Activated CD4-positive, alpha-beta memory T cell treated with anti-CD3 and anti-CD28 coated beads for 36 hours (primary cell): ENCODE data around the gene MAP2K7. TPM values are rescaled to one million over a fixed set of nuclear protein-coding genes. Genes with fewer than 3 reads are reported as not detected.
"Not testable (repeated sequence)": the region's sequence is repeated elsewhere in the genome, so short reads cannot be mapped to it uniquely, and the experiment has no call there.

Source experiments
- CTCF ChIA-PET: fragments of 350-600 bp; sonication (Branson Sonifier 250); formaldehyde crosslinking; loops from one replicate; lab custom pipeline; 2021; ENCODE audit warnings: antibody characterized with exemption, inconsistent platforms; lab: Charles Lee
- POLR2A ChIA-PET: fragments of 350-600 bp; sonication (Branson Sonifier 250); formaldehyde crosslinking; loops from one replicate; lab custom pipeline; 2021; ENCODE audit warnings: antibody characterized with exemption; lab: Charles Lee
- DNase-seq: peaks from one replicate; pipeline ENCODE4 v3.0.0-alpha.2; 2020
- H3K27ac Mint-ChIP-seq: one replicate; pipeline ENCODE4 v1.8.0; 2021; ENCODE audit warnings: mixed read lengths
- H3K27me3 Mint-ChIP-seq: one replicate; pipeline ENCODE4 v1.8.0; 2021; ENCODE audit warnings: mixed read lengths
- H3K36me3 Mint-ChIP-seq: one replicate; pipeline ENCODE4 v1.8.0; 2021; ENCODE audit warnings: mixed read lengths
- H3K4me1 Mint-ChIP-seq: one replicate; pipeline ENCODE4 v1.8.0; 2021; ENCODE audit warnings: low read depth, mixed read lengths
- H3K4me3 Mint-ChIP-seq: one replicate; pipeline ENCODE4 v1.8.0; 2021; ENCODE audit warnings: mild to moderate bottlenecking, mixed read lengths
- H3K9me3 Mint-ChIP-seq: one replicate; pipeline ENCODE4 v1.8.0; 2021; ENCODE audit warnings: mixed read lengths
- intact Hi-C: fragments of 100-400 bp; cut with micrococcal nuclease; formaldehyde crosslinking; loops from one replicate; pipeline ENCODE4 v1.15.1; 2023
- total RNA-seq, 2 experiments: library from RNA; stranded (reverse); gene quantifications; one replicate each; pipeline ENCODE4 v1.2.3, GENCODE V29; 2021

Gene MAP2K7
- total RNA-seq, 2 experiments from 2014 or later: 29.1 to 30.1 TPM

GRCh38 chr19:7924651-7925170 is 21.0 kb downstream of the MAP2K7 start:
- intact Hi-C loops: loop anchor here (5.0 kb wide), 1 partner anchor 287 kb away; the partner anchor contains the start of gene STXBP2
- Mint-ChIP-seq H3K27me3 (peaks cover 2% of the 10 kb centered on the region), H3K9me3 (no peaks in the 10 kb centered on the region), H3K4me3 (no peak overlapping the region), H3K4me1 (peaks cover 34% of the 10 kb centered on the region), H3K27ac (no peak overlapping the region), H3K36me3 (peaks cover 5% of the 10 kb centered on the region)
- POLR2A ChIA-PET: interaction anchor here (0.6 kb wide), 1 partner anchor 66 kb away, joined by 3 read pairs; no protein-coding TSS in a partner anchor
- CTCF ChIA-PET: interaction anchor here (0.7 kb wide), 1 partner anchor 55 kb away, joined by 3 read pairs; no protein-coding TSS in a partner anchor
- DNase-seq: no peak

- intact Hi-C loops: no loop called here
- no peak overlapping the region for H3K27ac Mint-ChIP-seq
- H3K27me3 Mint-ChIP-seq: no peaks in the 10 kb centered on the region
- H3K36me3 Mint-ChIP-seq: peaks cover 5% of the 10 kb centered on the region
- peak; percentile 85 for DNase-seq
- H3K9me3 Mint-ChIP-seq: no peaks in the 10 kb centered on the region
- ChIA-PET POLR2A (no interaction called here), CTCF (no interaction called here)
- H3K4me1 Mint-ChIP-seq: peaks cover 30% of the 10 kb centered on the region
- peak overlapping the region; percentile 59 for H3K4me3 Mint-ChIP-seq
Measured at GRCh38 chr19:7925171-7925851, 21.6 kb downstream of the MAP2K7 start.

GRCh38 chr19:7926021-7926726 is 22.5 kb downstream of the MAP2K7 start, which contains the start of gene CTXN1:
CTXN1 (minus strand) TSS chr19:7926135; CDS start chr19:7925538, 597 bp downstream.
- no peaks in the 10 kb centered on the region for H3K27me3 Mint-ChIP-seq
- CTCF ChIA-PET: no interaction called here
- DNase-seq: peak; percentile 80
- POLR2A ChIA-PET: interaction anchor here (1.1 kb wide), 1 partner anchor 18 kb away, joined by 3 read pairs; no protein-coding TSS in a partner anchor
- intact Hi-C loops: no loop called here
- H3K4me1 Mint-ChIP-seq: peaks cover 26% of the 10 kb centered on the region
- H3K9me3 Mint-ChIP-seq: no peaks in the 10 kb centered on the region
- H3K27ac Mint-ChIP-seq: no peak within 1 kb of the TSS
- peak within 1 kb of the TSS; percentile 59 for H3K4me3 Mint-ChIP-seq
- H3K36me3 Mint-ChIP-seq: peaks cover 10% of the 10 kb centered on the region

GRCh38 chr19:7926727-7927604 is 23.3 kb downstream of the MAP2K7 start:
- ChIA-PET CTCF (interaction anchor here (1.2 kb wide), 2 partner anchors 15 to 17 kb away, joined by 4 read pairs; no protein-coding TSS in a partner anchor), POLR2A (interaction anchor here (1.1 kb wide), 1 partner anchor 17 kb away, joined by 3 read pairs; no protein-coding TSS in a partner anchor)
- Mint-ChIP-seq H3K4me1 (peaks cover 22% of the 10 kb centered on the region), H3K36me3 (peaks cover 10% of the 10 kb centered on the region), H3K9me3 (no peaks in the 10 kb centered on the region), H3K4me3 (peak overlapping the region; percentile 43), H3K27ac (no peak overlapping the region), H3K27me3 (no peaks in the 10 kb centered on the region)
- intact Hi-C loops: no loop called here
- no peak for DNase-seq

GRCh38 chr19:7927605-7928333 is 24.1 kb downstream of the MAP2K7 start:
- ChIA-PET CTCF (interaction anchor here (1.2 kb wide), 3 partner anchors 14 to 359 kb away, joined by 3 to 4 read pairs (median 4); no protein-coding TSS in a partner anchor), POLR2A (interaction anchor here (1.1 kb wide), 1 partner anchor 16 kb away, joined by 3 read pairs; no protein-coding TSS in a partner anchor)
- DNase-seq: no peak
- Mint-ChIP-seq H3K27me3 (no peaks in the 10 kb centered on the region), H3K4me3 (no peak overlapping the region), H3K9me3 (no peaks in the 10 kb centered on the region), H3K4me1 (peaks cover 19% of the 10 kb centered on the region), H3K27ac (no peak overlapping the region), H3K36me3 (peaks cover 9% of the 10 kb centered on the region)
- intact Hi-C loops: no loop called here

GRCh38 chr19:7928334-7928706 is 24.6 kb downstream of the MAP2K7 start:
- CTCF ChIA-PET: interaction anchor here (1.0 to 4.4 kb wide), 5 partner anchors 12 to 360 kb away, joined by 3 to 34 read pairs (median 4); partner anchors contain the start of genes MAP2K7 and TIMM44
- Mint-ChIP-seq H3K36me3 (peaks cover 9% of the 10 kb centered on the region), H3K4me1 (peaks cover 19% of the 10 kb centered on the region), H3K27ac (no peak overlapping the region), H3K27me3 (no peaks in the 10 kb centered on the region), H3K9me3 (no peaks in the 10 kb centered on the region), H3K4me3 (no peak overlapping the region)
- intact Hi-C loops: no loop called here
- POLR2A ChIA-PET: interaction anchor here (1.7 kb wide), 1 partner anchor 16 kb away, joined by 8 read pairs; the partner anchor contains the start of gene TIMM44
- no peak for DNase-seq

- Mint-ChIP-seq H3K9me3 (no peaks in the 10 kb centered on the region), H3K27me3 (no peaks in the 10 kb centered on the region), H3K4me3 (no peak overlapping the region), H3K36me3 (peaks cover 12% of the 10 kb centered on the region), H3K4me1 (peaks cover 19% of the 10 kb centered on the region), H3K27ac (peak overlapping the region; percentile 61)
- intact Hi-C loops: no loop called here
- CTCF ChIA-PET: interaction anchor here (0.6 to 4.4 kb wide), 14 partner anchors 8 to 575 kb away, joined by 3 to 34 read pairs (median 3); partner anchors contain the start of genes MAP2K7, SNAPC2 and TIMM44
- POLR2A ChIA-PET: interaction anchor here (0.6 to 1.7 kb wide), 2 partner anchors 15 to 270 kb away, joined by 4 to 8 read pairs; partner anchors contain the start of gene TIMM44
- peak; percentile 74 for DNase-seq
Measured at GRCh38 chr19:7928741-7929701, 25.3 kb downstream of the MAP2K7 start.

- Mint-ChIP-seq H3K36me3 (peaks cover 14% of the 10 kb centered on the region), H3K4me1 (peaks cover 18% of the 10 kb centered on the region)
- H3K9me3 Mint-ChIP-seq, H3K27me3 Mint-ChIP-seq, intact Hi-C loops, H3K4me3 Mint-ChIP-seq, H3K27ac Mint-ChIP-seq: not testable (repeated sequence)
- peak; percentile 42 for DNase-seq
- POLR2A ChIA-PET: interaction anchor here (2.2 kb wide), 1 partner anchor 14 kb away, joined by 10 read pairs; the partner anchor contains the start of gene TIMM44
- CTCF ChIA-PET: interaction anchor here (0.6 to 4.4 kb wide), 3 partner anchors 14 to 423 kb away, joined by 3 to 34 read pairs (median 3); partner anchors contain the start of gene TIMM44
Measured at GRCh38 chr19:7930030-7930429, 26.4 kb downstream of the MAP2K7 start.

- no peaks in the 10 kb centered on the region for H3K9me3 Mint-ChIP-seq
- peaks cover 16% of the 10 kb centered on the region for H3K4me1 Mint-ChIP-seq
- ChIA-PET POLR2A (interaction anchor here (2.2 kb wide), 1 partner anchor 13 kb away, joined by 10 read pairs; the partner anchor contains the start of gene TIMM44), CTCF (interaction anchor here (0.6 to 4.4 kb wide), 3 partner anchors 13 to 79 kb away, joined by 3 to 34 read pairs (median 3); partner anchors contain the start of gene TIMM44)
- H3K27me3 Mint-ChIP-seq: no peaks in the 10 kb centered on the region
- peaks cover 16% of the 10 kb centered on the region for H3K36me3 Mint-ChIP-seq
- H3K4me3 Mint-ChIP-seq: no peak overlapping the region
- no peak overlapping the region for H3K27ac Mint-ChIP-seq
- intact Hi-C loops: no loop called here
- DNase-seq: no peak
Measured at GRCh38 chr19:7930765-7931164, 27.1 kb downstream of the MAP2K7 start.
